K562 (cell line): ENCODE data around the gene PRDM1. TPM values are rescaled to one million over a fixed set of nuclear protein-coding genes. Genes with fewer than 3 reads are reported as not detected.
A peak's percentile ranks its signal among the peaks of the same experiment; 100 is the strongest.

Source experiments
- CBFB ChIP-seq: sonication (generic); formaldehyde crosslinking; IDR thresholded peaks from 2 replicates; pipeline ENCODE4 v1.4.0; 2020; ENCODE audit warnings: mild to moderate bottlenecking, missing genetic modification reagents
- CC2D1A ChIP-seq: fragments of 450-650 bp; IDR thresholded peaks from 2 replicates; pipeline ENCODE4 v1.6.1; 2017; ENCODE audit warnings: mild to moderate bottlenecking
- CHD7 ChIP-seq: fragments of 200-600 bp; sonication (generic); IDR thresholded peaks from one replicate; pipeline ENCODE4 v1.6.1; 2012; ENCODE audit warnings: mild to moderate bottlenecking, low read depth, low read length, inconsistent platforms
- E2F8 ChIP-seq: fragments of 450-650 bp; IDR thresholded peaks from 2 replicates; pipeline ENCODE4 v1.7.1; 2018; ENCODE audit warnings: mild to moderate bottlenecking, low read depth; ENCODE audit not compliant: partially characterized antibody
- HDAC1 ChIP-seq, 2 experiments: fragments of 450-650 bp; IDR thresholded peaks; 2 replicates each; pipeline ENCODE4 v1.6.1; 2016 to 2017; ENCODE audit warnings: inconsistent platforms in 1 of 2, mild to moderate bottlenecking in 1 of 2, moderate library complexity in 1 of 2
- MTF1 ChIP-seq: fragments of 250-450 bp; sonication (Bioruptor Pico); IDR thresholded peaks from 2 replicates; pipeline ENCODE4 v1.9.0; 2021; ENCODE audit warnings: moderate library complexity, mild to moderate bottlenecking, inconsistent platforms, borderline replicate concordance
- PHB2 ChIP-seq: fragments of 450-650 bp; IDR thresholded peaks from 2 replicates; pipeline ENCODE4 v1.6.1; 2017; ENCODE audit warnings: low read depth
- PREB ChIP-seq: sonication (generic); formaldehyde crosslinking; IDR thresholded peaks from 2 replicates; pipeline ENCODE4 v1.8.1; 2023; ENCODE audit warnings: mild to moderate bottlenecking, missing genetic modification reagents
- SIN3B ChIP-seq: fragments of 450-650 bp; IDR thresholded peaks from 2 replicates; pipeline ENCODE4 v1.6.1; 2017; ENCODE audit warnings: low read depth, mild to moderate bottlenecking, moderate library complexity
- ZFP36 ChIP-seq: fragments of 150-350 bp; IDR thresholded peaks from 2 replicates; pipeline ENCODE4 v1.6.1; 2018; ENCODE audit warnings: low read length, low read depth; ENCODE audit not compliant: partially characterized antibody
- ZKSCAN8 ChIP-seq: fragments of 200-800 bp; sonication (Bioruptor generic); IDR thresholded peaks from 2 replicates; pipeline ENCODE4 v1.6.1; 2016; ENCODE audit warnings: missing genetic modification characterization, missing compliant biosample characterization
- ZNF146 ChIP-seq: IDR thresholded peaks from one replicate; pipeline ENCODE4 v1.6.1; 2018; ENCODE audit warnings: missing compliant biosample characterization; ENCODE audit not compliant: unreplicated experiment
- polyA plus RNA-seq, 8 experiments: library from polyadenylated mRNA; depleted of rRNA in 4 of 8; stranded (reverse) in 5 of 8; unstranded in 3 of 8; fragments of >200 nt; fragmentation: Nextera tagmentation in 2 of 8; fragmentation: Illumina TruSeq in 1 of 8; extraction: Ambion mirVana in 2 of 8; extraction: Trizol in 1 of 8; gene quantifications; 2 replicates each; pipeline versions ENCODE4 v1.2.1 to v1.2.3, GENCODE V29; 2011 to 2014; ENCODE audit warnings: inconsistent platforms in 1 of 8, missing spikeins in 1 of 8
- total RNA-seq, 7 experiments: library from RNA; depleted of rRNA in 6 of 7; stranded (reverse); fragments of >200 nt in 6 of 7; fragmentation: Illumina TruSeq in 2 of 7; extraction: Trizol in 2 of 7; gene quantifications; 2 replicates each; pipeline versions ENCODE4 v1.2.1 to v1.2.3, GENCODE V29; 2011 to 2021; ENCODE audit warnings: low replicate concordance in 1 of 7

Gene PRDM1
- total and polyA plus RNA-seq, 9 of the 15 experiments (the other 6 are each of a cell fraction or from before 2014, with no cell fraction given), result 0.09 to 0.89 (median 0.27) TPM

DNA sequence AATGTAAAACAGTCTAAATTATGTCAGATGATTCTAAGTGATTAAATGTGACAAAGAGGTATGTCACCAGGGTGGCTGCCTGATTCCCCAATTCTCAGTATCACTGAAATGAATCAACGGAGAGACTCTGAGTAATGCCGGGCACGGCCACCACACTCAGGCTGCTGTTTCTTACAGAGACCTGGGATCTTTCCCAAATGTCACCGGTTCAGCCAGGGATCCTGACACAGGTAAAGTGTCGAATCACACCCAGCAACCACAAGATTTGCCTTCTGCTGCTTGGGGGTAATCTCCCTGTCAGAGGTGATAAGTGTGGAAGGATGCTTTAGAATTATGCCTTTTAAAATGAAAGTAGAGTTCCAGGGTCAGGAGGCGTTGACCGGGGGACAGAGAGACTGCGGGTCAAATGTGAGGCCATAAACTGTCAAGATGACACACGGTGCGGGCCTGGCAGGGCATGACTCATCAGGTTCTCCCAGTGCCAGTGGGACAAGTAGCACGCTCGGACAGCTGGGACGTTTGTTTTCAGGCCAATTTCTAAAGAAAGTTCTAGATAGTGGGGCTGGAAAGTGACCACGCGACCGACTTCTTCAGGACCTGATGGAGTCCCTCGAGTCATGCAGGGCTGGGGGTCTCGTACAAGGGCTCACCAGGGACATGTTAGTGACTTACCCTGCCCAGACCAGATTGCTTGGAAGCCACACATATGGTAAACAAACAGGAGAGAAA lies 48.9 kb downstream of the PRDM1 start (continued):
- TF ChIP-seq E2F8, result no peak
- TF ChIP-seq CC2D1A, result no peak
- TF ChIP-seq PREB (CRISPR knock-in tag), result no peak
- no peak for TF ChIP-seq ZKSCAN8
- no peak for TF ChIP-seq CHD7
- TF ChIP-seq HDAC1 (IDR thresholded peaks at IDR 0.05), result peak in 1 of 2 experiments; percentile 51; a peak in 1 of 4 replicates
- no peak for TF ChIP-seq MTF1 (CRISPR knock-in tag)
- no peak for TF ChIP-seq CBFB (CRISPR knock-in tag)
- TF ChIP-seq SIN3B, result no peak
- no peak for TF ChIP-seq ZFP36
- TF ChIP-seq ZNF146 (CRISPR knock-in tag), result no peak
- no peak for TF ChIP-seq PHB2
